ENCODE data around the gene TNFRSF14.
"Not testable (repeated sequence)": the region's sequence is repeated elsewhere in the genome, so short reads cannot be mapped to it uniquely, and the experiment has no call there.

The TNFRSF14 gene

DNA sequence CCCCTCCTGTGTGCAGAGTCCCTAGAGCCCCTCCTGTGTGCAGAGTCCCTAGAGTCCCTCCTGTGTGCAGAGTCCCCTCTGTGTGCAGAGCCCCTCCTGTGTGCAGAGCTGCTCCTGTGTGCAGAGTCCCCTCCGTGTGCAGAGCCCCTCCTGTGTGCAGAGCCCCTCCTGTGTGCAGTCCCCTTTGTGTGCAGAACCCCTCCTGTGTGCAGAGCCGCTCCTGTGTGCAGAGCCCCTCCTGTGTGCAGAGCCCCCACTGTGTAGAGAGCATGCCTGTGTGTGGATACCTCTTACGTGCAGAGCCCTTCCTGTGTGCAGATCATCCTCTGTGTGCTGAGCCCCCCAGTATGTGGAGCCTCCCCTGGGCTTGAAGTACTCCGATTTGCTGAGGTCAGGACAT lies 17.8 kb upstream of the TNFRSF14 start:
- DNase-seq (ENCODE audit: low read depth in 2 of 2), result no peak

DNA sequence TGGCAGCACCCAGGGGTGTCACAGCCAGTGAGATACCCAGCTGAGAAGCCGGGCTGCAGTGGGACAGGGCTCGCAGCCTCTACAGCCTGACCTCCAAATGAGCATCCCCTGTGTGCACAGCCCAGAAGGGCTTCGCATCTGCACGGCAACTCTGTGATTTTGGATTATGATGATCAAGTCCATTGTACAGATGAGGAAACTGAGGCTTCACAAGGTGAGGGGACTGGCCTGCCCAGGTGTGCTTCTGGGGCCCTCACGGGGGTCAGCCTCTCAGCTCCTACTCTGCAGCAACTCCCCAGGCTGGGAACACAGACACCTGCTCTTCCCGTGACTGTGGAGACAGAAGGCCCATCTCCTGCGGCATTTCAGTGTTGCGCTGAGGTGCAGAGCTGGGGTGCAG lies 17.3 kb upstream of the TNFRSF14 start:
- DNase-seq (ENCODE audit: low read depth in 2 of 2), result no peak

DNA sequence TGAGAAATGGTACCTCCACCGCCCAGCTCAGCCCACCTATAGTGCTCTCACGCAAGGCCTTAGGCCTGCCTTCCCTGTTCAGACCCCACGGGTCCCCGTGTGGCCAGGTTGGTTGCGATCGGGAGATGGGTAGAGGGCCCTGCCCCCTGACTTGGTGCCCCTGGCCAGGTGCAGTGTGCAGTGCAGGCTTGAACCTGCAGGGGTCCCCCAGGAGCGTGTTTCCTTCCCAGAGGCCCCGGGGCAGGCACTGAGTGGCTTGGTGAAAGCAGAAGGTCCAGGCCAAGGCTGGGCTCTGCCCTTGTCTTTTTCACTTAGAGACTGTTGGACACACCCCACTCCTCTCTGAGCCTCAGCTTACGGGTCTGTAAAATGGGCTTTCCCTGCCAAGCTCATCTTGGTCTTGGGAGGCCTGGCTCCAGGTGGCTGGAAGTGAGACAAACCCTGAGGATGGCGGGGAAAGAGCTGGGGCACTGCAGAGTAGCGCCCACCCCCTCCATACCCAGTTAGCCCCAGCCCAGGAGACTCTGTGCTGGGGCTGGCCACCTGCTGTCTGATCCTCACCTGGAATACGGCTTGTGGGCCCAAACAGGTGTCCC lies 16.8 kb upstream of the TNFRSF14 start:
- DNase-seq (ENCODE audit: low read depth in 2 of 2), result no peak

DNA sequence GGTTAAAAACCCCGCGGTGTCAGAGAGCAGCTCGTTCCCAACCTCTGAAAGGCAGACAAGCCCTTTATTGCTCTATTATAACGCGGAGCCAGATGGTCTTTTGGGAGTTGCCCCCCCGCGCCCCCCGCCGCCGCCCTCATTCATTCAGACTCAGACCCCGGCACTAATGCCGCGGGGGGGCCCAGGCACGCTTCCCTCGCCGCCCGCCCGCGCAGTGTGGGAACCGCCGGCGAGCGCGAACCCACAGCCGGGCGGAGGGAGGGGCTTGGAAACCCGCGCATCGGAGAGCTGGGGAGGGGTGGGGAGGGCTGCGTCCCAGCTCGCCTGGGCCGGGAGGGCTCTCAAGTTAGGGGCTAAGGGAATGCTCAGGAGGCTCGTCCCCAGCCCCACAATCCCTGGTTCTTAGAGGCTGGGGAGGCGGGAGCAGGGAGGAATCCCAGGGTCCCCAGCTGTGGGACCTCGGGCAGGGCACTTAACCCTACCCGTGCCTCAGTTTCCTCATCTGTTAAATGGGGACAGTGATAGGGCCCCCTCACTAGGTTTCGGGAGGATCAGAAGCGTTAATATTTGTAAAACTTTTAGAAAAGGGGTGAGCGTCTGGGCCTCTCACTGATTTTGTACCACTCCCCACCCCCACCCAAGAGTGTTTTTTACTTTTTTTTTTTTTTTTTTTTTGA lies 15.2 kb upstream of the TNFRSF14 start:
- DNase-seq (ENCODE audit: low read depth in 2 of 2), result no peak

DNA sequence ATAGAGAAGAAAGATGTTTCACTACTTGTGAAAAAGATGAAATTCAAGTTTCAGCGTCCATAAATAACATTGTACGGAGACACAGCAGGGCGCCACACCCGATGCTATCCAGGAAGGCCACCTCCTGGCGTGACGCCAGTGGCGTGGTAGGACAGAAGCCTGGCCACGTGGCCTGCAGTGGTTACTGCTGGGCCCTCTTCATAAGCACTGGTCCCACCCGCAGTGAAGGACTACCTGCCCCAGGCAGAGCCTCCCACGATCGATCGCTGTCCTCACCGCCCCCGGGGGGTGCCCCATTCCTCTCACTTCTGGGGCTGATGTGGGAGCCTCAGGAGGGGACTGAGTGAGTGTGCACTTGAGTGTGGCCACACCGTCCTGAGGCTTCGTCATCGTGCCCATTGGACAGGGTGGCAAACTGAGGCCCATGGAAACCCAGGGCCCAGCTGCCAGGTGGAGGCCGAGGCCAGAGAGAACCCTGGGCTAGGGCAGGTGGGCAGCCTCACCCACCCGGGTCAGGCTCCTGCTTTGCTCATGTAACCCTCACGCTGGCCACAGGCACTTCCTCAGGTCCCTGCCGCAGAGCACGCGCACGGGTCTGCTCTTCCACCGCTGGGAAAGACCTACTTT lies 14.4 kb upstream of the TNFRSF14 start:
- no peak for DNase-seq (ENCODE audit: low read depth in 2 of 2)

DNA sequence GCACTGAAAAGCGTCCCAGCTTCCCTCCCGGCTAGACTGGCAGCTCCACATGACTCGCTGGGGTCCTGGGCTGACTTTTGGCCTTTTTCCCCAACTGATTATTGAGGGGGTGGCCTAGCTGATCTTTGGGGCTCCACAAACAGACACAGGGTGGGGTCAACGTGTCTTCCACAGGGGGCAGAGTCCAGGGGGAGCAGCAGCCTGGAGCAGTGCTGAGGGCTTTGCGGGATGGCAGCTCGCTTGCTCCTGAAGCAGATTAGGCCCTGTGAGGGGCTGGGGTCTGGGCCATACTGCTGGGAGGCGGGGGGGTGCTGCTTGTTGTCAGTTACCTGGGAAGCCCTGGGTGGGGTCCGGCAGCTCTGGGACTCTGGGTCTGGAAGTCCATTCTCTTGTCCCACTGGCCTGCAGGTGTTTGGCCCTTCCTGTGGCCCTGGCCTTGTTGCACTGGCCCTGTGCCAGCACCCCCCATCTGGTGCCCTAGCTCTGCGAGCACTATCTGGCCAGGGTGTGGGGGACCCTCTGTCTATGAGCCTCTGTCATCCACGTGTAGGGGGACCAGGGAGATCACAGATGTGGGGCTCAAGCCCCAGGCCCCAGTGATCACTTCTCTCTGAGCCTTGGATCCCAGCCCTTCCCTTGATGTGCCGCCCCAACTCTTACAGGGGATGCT lies 13.8 kb upstream of the TNFRSF14 start:
- DNase-seq (ENCODE audit: low read depth in 2 of 2), result no peak

DNA sequence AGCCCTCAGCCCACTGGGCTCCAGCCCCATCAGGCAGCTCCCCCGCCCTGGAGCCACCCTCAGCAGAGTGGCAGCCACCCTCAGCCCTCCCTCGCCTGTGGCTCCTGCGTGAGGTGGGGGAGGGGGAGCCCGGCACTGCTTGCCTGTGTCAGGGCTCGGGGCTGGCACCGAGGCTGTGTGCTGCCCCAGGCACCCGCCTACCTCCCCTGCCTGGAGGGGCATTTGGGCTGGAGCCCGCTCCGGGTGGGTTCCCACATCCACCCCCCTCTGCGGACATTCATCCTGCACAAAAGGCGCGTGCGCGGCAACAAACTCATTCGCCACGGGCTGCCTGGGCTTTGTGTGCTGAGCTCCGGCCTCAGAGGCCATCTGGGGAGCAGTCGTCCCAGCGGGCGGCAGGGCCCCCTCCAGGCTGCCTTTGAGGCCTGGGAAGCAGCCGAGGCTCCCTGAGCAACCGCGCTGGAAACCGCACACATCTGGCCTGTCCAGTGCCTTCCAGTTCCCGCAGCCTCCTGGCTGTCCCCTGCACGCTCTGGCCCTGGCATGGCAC lies 12.6 kb upstream of the TNFRSF14 start:
- no peak for DNase-seq (ENCODE audit: low read depth in 2 of 2)

DNA sequence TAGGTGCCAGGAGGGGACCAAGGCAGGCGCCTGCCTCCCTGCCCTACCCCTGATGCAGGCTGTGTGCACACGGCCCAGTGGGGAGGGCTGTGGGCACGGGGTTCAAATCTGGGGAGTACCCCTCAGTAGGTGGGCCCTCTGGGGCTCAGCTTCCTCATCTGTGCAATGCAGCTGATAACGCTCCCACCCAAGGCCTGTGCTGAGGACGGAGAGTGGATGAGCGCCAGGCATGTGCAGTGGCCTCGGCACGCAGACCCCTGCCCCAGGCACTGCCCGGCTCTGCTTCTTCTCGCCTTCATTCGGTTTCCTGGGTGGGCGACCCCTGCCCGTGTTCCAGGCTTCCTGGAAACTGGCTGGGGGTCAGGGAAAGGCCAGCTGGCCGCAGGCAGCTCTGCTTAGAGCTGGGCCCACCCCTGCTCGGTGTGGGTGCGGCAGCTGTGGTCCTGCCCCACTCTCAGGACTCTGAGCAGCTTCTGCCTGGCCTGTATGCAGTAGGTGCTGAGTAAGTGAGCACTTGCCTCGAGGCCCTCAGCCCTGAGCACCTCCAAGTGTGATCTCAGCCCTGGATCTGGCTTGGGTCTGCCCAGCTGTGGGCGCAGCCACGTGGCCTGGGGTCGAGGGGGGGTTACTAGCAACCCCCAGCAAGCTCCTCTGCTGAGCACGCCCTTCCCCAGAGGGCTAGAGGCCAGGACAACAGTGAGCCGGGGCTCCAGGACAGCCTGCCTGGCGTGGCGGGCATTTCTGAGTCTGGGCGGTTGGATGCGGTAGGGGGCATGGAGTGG lies 11.9 kb upstream of the TNFRSF14 start:
- no peak for DNase-seq (ENCODE audit: low read depth in 2 of 2)

DNA sequence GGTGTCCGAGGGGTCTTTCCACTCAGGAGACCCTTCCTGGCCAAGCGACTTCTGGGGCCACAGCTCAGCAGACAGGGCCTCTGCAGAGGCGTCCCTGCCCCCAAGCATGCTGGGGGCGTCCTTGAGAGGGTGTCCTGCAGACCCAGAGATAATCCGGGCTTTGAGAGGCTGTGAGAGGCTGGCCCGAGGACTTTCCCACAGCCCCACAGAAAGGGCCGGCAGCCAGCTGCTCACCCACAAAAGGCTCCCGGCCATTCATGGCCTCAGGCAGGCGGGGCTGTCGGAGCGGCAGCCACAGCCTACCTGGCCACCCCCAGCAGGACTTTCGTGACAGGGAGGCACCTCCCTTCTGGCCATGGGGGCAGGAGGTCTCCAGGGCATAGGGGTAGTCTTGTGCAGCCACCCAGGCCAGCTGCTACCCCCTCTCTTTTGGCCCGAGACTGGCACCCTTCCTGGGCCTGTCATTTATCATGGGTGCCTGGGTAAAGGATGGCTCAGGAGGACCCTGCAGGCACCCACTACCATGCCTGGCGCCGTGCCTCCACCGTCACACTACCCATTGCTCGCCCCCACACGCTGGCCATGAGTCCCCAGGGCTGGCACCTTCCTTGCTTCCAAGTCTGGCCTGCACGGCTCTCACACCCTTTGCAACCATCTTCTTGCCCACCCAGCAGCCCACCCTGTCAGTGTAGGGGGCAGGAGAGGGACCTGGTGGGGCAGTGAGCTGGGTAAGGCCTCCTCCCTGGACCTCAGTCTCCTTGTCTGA lies 11.1 kb upstream of the TNFRSF14 start:
- DNase-seq (ENCODE audit: low read depth in 2 of 2), result no peak

DNA sequence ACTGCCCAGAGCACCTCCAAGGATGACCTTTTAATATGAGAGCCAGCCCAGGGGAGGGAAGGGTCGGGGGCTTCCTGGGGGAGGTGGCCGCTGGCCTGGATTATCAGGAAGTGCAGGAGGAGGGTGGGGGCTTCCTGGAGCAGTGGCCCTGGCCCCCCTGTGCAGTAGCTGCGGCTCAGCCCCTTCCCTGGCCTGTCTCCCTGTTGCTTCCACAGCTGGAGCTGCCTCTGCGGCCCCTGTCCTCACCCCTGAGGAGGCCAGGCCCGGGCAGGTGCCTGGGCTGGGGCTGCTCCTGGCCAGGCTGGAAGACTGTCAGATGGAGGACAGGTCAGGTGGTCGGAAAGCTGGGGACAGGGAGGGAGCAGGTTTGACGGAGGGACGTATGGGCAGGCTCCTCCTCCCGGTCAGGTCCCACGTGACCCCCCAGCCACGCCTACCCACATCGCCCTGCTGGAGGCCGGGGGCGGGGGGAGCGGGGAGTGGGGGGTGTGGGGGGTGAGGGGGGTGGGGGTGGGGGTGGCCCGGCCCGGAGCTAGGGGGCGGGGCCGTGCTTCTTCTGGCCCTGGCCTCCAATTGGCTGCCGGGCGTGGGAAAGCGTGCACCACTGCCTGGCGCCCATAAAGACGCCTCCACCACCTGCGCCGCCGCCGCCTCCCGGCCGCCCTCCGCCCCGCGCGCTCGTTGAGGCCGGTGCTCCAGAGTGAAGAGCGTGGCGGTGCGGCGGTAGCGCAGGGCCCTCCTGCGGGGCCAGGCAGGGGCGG lies 10.2 kb upstream of the TNFRSF14 start:
- peak; percentile 72 to 81 for DNase-seq (ENCODE audit: low read depth in 2 of 2)

DNA sequence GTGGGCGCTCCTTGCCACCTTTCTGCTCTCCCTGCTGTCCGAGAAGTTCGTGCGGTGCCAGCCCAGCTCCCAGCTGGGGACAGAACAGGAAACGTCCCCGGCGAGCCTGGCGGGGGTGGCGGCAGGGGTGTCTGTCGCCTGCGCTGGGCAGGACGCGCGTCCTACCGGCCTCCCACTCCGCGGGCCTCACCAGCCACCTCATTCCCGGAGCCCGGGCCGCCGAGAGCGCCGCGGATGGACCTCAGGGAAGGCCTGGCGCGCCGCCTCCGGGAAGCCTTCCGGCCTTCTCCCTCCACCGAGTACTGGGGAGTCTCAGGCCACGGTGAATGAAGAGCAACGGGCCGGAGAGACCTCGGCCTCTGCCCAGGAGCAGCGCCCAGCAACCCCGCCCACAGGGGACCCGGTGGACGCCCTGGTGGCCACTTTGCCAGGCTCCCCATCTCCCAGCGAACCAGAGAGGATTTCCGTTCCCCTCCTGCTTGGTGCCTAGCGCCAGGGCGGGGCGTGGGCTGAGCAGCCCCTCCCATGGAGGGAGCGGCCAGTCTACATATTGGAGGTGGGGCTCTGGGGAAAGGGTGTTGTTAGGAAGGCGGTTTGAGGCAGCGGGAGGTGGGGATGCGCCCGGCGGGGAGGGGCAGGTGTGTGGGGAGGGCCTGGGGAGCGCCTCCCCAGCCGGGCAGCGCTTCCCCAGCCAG lies 9.5 kb upstream of the TNFRSF14 start:
- DNase-seq (ENCODE audit: low read depth in 2 of 2), result peak; percentile 74 to 78

DNA sequence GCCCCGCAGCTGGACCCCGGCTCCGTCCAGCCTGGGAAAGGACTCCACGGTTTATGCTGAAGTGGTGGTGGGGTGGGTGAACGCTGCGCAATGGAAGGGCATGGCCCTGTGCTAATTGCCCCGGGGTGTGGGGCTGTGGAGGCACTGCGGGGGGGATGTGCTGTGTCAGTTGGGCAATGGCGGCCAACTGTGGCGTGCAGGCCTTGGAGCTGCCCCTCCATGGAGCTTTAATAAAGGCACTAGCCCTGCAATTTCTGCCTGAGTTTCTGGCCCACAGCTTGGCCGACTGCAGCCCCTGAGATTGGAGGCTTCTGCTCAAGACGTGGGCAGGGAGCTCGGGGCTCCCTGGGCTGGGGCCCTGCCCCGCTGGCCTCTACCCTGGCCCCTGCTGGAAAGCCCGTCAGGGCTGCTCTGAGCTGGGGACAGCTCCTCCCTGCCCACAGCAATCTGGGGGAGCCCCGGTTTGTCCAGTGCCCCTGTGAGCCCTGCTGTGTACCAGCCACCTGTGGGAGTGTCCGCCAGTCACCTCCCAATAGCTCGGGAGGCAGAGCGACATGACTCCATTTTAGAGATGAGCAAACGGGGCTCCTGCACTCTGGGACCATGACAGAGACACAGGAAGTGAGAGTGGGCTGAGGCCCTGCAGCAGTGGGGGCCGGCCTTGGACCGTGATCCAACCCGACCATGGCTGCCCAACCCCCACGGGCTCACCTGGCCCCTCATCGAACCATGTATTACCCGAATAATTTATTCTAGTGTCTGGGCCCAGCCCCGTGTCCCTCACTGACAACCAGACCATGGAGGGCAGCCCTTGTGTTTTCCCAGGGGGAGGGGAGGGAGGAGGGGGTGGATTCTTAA lies 8.7 kb upstream of the TNFRSF14 start:
- peak; percentile 59 to 66 for DNase-seq (ENCODE audit: low read depth in 2 of 2)

DNA sequence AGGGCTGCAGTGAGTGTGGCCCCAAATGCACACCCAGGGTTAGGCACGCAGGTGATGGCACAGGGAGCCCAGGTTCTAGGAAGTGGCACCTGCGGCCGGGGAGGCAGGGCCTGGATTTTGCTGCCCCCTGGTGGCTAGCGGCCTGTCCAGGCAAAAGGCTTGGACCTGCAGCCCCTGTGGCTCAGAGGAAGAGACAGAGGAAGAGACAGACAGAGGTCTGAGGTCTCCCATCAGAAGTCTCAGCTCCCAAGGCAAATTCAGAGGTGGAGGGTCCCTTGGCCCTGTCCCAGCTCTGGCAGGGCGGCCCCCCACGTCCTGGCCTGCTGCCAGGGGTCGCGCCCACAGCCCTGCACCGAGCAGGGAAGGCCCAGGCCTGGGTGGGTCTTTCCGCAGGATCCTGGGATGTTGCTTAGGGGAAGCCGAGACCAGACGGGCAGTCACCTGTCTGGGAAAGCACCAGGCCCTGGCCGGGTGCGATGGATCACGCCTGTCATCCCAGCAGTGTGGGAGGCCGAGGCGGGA lies 8.0 kb upstream of the TNFRSF14 start:
- DNase-seq (ENCODE audit: low read depth in 2 of 2), result peak; percentile 74 to 85

DNA sequence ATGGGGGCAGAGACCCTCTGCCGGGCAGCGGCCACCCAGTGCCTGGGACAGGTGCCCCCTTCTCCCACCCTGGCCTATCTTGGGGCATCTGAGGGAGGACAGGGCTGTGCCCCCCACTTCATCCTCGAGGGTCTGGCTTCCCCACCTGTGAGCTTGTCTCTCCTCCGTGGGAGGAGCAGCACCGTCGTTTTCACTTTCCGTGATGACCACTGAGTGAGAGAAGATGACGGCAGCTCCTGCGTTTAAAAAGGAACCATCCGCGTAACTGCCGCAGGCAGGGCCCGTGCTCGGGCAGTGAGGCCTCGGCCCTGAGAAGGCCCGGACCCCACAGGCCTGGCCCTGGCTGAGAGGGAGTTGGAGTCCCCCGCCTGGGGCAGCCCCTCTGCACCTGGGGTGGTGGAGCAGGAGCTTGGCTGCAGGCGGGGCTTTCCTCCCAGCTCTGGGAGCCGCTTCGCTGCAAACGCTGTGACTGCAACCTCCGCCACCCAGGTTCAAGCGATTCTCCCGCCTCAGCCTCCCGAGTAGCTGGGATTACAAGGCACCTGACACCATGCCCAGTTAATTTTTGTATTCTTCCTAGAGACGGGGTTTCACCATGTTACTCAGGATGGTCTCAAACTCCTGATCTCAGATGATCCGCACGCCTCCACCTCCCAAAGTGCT lies 6.7 kb upstream of the TNFRSF14 start:
- DNase-seq (ENCODE audit: low read depth in 2 of 2), result not testable (repeated sequence)

DNA sequence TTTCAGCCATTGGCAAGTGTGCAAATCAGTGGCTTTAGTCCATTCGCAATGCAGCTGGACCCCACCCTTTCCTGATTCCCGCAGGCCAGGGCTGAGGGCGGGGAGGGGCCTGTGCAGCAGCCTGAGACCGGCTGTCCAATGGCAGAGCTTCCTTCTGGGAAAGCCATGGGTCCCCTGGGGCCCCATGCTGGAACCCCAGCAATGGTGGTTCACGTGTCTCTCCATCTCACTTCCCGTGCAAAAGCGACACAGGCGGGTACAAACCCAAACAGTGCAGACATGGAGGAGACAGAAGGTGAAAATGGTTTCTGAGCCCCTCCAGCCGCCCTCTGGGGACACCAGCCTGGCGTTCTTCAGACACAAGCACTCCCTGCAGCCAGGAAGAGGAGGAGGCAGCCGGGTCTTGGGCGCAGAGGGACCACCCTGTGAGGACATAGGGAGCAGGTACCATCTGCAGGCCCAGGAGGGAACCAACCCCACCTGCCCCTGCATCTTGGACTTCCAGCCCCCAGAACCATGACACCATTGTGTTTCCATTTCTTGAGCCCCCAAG lies 5.8 kb upstream of the TNFRSF14 start:
- not testable (repeated sequence) for DNase-seq (ENCODE audit: low read depth in 2 of 2)

DNA sequence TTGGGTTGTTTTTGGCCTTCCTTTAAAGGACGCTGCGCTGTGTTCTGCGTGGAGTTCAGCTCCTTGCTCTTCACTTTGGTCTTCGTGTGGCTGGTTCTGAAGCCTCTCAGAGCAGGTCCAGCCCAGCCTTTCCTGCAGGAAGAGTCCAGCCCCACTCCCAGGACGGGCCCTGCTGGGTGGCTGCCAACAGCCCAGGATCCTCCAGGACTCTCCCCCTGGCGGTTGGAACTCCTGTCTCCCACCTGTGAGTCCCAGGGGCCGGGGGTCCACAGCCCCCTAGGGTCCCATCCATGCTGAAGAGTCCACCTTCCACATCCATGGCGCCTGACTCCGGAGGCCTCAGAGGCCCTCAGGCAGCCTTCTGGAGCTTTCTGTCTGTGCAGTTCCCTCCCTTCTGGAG lies 4.6 kb upstream of the TNFRSF14 start:
- DNase-seq (ENCODE audit: low read depth in 2 of 2), result not testable (repeated sequence)

DNA sequence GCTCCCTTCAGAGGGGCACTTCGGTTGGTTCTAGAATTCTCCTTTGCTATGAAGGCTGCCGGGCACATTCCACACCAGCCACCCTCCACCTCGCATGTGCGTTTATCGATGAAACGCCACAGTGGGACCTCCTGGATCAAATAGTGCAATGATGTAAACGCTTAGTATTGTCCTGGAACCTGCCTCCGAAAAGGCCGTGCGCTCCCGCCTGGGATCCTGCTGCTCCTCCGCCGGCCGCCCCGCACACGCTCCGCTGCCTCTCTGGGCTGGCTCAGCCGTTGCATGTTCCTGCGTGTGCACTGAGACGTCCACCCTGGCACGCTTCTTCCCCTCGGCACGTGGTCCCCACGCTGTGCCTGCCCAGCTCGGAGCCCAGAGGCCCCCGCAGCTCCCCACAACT lies 4.0 kb upstream of the TNFRSF14 start:
- DNase-seq (ENCODE audit: low read depth in 2 of 2), result no peak
